ACC112 (cell line): ENCODE measurements around the gene RTRAF.
A peak's percentile ranks its signal among the peaks of the same experiment; 100 is the strongest.

Experiments
- H2AFZ ChIP-seq: fragments of 200-600 bp; sonication (generic); one replicate; pipeline ENCODE4 v1.6.0; 2017; ENCODE audit warnings: antibody characterized with exemption, low read length; ENCODE audit not compliant: unreplicated experiment
- H3K27ac ChIP-seq: fragments of 200-600 bp; sonication (generic); 2 replicates; pipeline ENCODE4 v1.5.1; 2014; ENCODE audit warnings: low read depth, mild to moderate bottlenecking, antibody characterized with exemption, low read length, moderate library complexity
- H3K27me3 ChIP-seq: fragments of 200-600 bp; sonication (generic); 2 replicates; pipeline ENCODE4 v1.6.1; 2014; ENCODE audit warnings: mild to moderate bottlenecking, antibody characterized with exemption, low read length, moderate library complexity, mixed read lengths; ENCODE audit not compliant: insufficient read depth
- H3K36me3 ChIP-seq: fragments of 200-600 bp; sonication (generic); 2 replicates; pipeline ENCODE4 v1.6.1; 2016; ENCODE audit warnings: mild to moderate bottlenecking, antibody characterized with exemption, low read length, moderate library complexity, mixed read lengths; ENCODE audit not compliant: insufficient read depth
- H3K4me1 ChIP-seq: fragments of 200-600 bp; sonication (generic); one replicate; pipeline ENCODE4 v1.6.1; 2016; ENCODE audit warnings: low read length, mixed read lengths; ENCODE audit not compliant: insufficient read depth, unreplicated experiment, control insufficient read depth
- H3K4me3 ChIP-seq: fragments of 200-600 bp; sonication (generic); 2 replicates; pipeline ENCODE4 v1.5.1; 2014; ENCODE audit warnings: mild to moderate bottlenecking, low read depth, low read length
- H3K79me2 ChIP-seq: fragments of 200-600 bp; sonication (generic); one replicate; pipeline ENCODE4 v1.6.0; 2016; ENCODE audit warnings: low read length; ENCODE audit not compliant: control insufficient read depth, unreplicated experiment, insufficient read depth

The RTRAF gene

DNA sequence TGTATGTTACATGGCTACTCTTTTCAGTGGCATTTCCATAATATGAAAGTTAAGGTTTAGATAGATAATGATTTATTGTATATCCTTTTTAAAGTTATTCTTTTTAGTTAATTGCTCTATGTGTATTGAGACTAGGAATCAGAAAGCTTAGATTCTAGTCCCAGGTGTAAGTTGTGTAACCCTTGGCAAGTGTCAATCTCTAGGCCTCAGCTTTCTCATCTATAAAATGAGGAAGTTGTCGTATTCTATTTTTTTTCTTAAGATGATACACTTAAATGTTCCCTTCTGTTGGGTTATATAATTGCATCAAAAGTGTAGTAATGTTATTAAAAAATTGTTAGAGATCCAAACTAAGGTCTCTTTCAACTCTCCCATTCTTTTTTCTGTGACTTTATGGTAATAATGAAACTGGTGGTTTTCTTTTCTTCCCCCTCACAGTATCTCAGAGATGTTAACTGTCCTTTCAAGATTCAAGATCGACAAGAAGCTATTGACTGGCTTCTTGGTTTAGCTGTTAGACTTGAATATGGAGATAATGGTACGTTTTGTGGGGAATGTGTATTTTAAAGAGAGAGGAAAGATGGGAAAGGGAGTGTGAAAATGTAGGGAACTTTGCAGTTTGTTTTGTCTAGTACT is 4.1 kb downstream of the RTRAF start:
- peaks cover 63% of the 10 kb centered on the region for H3K79me2 ChIP-seq
- peaks cover 51% of the 10 kb centered on the region for H3K36me3 ChIP-seq
- H3K27ac ChIP-seq = peak overlapping the region; percentile 37
- no peak overlapping the region for H2AFZ ChIP-seq
- no peaks in the 10 kb centered on the region for H3K27me3 ChIP-seq
- peaks cover 41% of the 10 kb centered on the region for H3K4me1 ChIP-seq
- no peak overlapping the region; the same call in 1 of the 2 replicates for H3K4me3 ChIP-seq

DNA sequence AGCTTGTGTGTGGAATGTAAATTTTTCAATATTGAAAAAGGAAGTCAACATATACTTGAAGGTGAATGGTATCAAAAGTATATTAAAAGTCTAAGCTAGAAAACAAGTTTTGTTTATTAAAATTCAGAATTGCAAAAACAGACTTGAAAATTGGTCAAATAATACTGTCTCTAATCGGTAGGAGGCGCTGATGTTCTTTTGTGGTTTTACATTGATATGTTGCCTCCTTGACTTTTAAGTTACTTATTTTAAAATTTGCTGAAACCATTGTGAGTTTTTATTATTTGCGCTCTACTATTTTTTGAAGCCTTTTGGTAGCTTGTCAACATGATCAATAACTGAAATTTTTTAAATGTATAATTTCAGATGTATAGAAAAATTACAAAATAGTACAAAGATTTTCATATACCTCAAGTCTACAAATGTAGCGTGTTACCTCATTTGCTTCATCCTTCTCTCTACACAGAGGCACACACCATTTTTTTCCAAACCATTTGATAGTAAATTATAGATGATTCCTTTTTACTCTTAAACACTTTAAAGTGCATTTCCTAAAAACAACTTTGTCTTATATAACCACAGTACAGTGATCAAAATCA is 6.9 kb downstream of the RTRAF start:
- no peaks in the 10 kb centered on the region for H3K27me3 ChIP-seq
- no peak overlapping the region for H2AFZ ChIP-seq
- peaks cover 60% of the 10 kb centered on the region for H3K36me3 ChIP-seq
- H3K27ac ChIP-seq = peak overlapping the region; percentile 98
- H3K79me2 ChIP-seq = peaks cover 51% of the 10 kb centered on the region
- peaks cover 54% of the 10 kb centered on the region for H3K4me1 ChIP-seq
- H3K4me3 ChIP-seq = no peak overlapping the region

DNA sequence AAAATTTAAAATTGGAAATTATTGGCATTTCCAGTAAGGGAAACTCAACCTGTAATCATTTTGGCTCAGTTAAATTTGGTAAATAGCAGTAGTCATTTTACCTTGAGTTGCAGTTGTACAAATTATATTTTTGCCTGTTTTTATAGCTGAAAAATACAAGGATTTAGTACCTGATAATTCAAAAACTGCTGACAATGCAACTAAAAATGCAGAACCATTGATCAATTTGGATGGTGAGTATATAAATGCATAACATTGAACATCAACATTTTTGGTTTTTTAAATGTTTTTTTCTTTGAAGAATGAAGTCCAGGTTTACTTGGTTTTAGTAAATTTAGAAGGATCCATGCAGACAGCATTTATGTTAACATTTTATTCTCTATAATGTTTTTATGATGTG is 9.0 kb downstream of the RTRAF start:
- peaks cover 45% of the 10 kb centered on the region for H3K79me2 ChIP-seq
- H3K4me3 ChIP-seq = 0 out of 2 replicates have a peak overlapping the region, but pooled peaks have one; percentile 19
- peak overlapping the region; percentile 98 for H3K27ac ChIP-seq
- peaks cover 61% of the 10 kb centered on the region for H3K4me1 ChIP-seq
- H3K27me3 ChIP-seq = no peaks in the 10 kb centered on the region
- no peak overlapping the region for H2AFZ ChIP-seq
- H3K36me3 ChIP-seq = peaks cover 65% of the 10 kb centered on the region

DNA sequence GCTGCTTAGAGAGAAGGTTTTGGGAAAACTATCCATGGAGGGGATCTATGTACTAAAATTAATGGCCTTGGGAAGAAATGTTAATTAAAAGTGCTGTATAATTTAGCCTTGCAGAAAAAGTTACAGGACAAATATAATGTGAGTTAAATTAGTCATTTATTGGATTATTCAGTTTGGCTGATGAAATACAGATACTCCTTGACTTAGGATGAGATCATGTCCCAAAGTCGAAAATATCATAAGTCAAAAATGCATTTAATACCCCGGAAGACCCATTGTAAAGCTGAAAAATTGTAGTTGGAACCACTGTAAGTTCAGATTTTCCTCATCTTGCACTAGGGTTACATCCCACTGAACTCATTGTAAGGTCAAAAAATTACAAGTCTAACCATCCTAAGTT is 9.7 kb downstream of the RTRAF start:
- Histone ChIP-seq H2AFZ (no peak overlapping the region), H3K4me3 (peak overlapping the region; percentile 19; the same call in 1 of the 2 replicates), H3K27ac (peak overlapping the region; percentile 98), H3K79me2 (peaks cover 39% of the 10 kb centered on the region), H3K4me1 (peaks cover 61% of the 10 kb centered on the region), H3K27me3 (no peaks in the 10 kb centered on the region), H3K36me3 (peaks cover 62% of the 10 kb centered on the region)

DNA sequence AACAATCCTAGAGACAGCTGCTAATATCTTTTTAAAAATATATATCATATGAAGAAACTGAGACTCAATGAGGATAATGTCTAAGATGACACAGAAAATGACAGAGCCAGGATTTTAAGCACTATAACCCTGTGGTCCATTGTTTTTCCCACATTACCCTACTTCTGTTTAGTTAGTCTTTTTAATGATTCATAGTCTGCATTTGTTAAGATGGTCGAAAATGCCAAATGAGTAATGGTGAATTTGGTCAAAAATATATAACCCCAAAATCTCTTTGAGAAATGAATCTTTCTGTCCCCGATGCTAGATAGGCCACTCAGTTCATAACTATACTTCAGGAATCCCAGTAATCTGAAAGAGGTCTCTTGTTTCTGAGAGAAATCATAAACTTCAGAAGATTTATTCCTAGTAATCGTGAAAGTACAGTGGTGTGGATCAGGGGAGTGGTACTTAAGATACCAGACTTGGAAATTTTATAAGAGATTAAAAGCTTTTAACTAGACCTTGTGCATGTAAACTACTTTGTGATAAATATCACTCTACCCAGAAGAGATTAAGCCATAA is 10.8 kb downstream of the RTRAF start:
- H3K79me2 ChIP-seq = peaks cover 37% of the 10 kb centered on the region
- H3K27ac ChIP-seq = peak overlapping the region; percentile 98

DNA sequence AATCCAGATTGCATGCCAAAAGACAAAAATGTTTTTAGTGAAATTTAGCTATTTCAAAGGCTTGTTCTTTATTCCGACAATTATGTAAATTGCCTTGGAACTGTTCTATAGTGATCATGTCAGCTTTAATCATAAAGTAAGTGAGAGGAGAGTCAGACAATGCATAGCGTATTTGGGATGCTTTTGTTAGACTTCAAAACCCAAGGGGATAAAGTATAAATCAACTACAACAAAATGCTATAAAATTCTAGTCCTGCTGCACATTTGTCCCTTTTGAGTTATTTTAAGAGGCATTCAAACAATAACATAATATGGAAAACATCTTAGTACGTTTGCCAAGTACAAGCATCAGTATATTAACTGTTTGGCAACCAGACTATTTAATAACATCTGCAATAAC is 11.3 kb downstream of the RTRAF start:
- no peak overlapping the region for H2AFZ ChIP-seq
- H3K27ac ChIP-seq = peak overlapping the region; percentile 98
- no peak overlapping the region for H3K4me3 ChIP-seq
- peaks cover 64% of the 10 kb centered on the region for H3K36me3 ChIP-seq
- no peaks in the 10 kb centered on the region for H3K27me3 ChIP-seq
- peaks cover 72% of the 10 kb centered on the region for H3K4me1 ChIP-seq
- H3K79me2 ChIP-seq = peaks cover 38% of the 10 kb centered on the region

More for the DNA sequence above, 10.8 kb downstream of the RTRAF start:
- Histone ChIP-seq H2AFZ (no peak overlapping the region), H3K4me1 (peaks cover 71% of the 10 kb centered on the region), H3K4me3 (no peak overlapping the region), H3K36me3 (peaks cover 64% of the 10 kb centered on the region), H3K27me3 (no peaks in the 10 kb centered on the region)

DNA sequence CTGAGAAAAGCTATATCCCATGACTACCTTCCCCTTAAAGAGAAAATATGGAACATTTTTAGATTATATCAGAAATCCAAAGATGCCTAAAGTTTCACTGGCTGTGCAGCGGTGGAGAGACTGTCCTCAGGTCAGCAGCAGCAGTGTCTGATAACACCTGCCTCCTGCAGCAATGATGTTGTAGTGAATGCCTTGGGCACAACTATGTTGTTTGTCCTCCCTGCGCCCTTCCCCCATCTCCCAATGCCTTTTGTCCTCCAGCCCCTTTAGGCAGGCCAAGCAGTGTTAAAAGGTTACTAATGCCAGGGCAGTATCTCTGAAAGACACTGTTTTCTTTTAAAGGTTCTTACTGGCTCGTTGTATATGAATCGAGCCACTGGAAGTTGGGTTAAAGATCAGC is 13.2 kb downstream of the RTRAF start:
- H3K79me2 ChIP-seq = peaks cover 35% of the 10 kb centered on the region
- peak overlapping the region; percentile 98 for H3K27ac ChIP-seq
- H3K4me3 ChIP-seq = 0 out of 2 replicates have a peak overlapping the region, but pooled peaks have one; percentile 13
- H3K36me3 ChIP-seq = peaks cover 73% of the 10 kb centered on the region
- peaks cover 68% of the 10 kb centered on the region for H3K4me1 ChIP-seq
- H3K27me3 ChIP-seq = no peaks in the 10 kb centered on the region
- H2AFZ ChIP-seq = no peak overlapping the region

DNA sequence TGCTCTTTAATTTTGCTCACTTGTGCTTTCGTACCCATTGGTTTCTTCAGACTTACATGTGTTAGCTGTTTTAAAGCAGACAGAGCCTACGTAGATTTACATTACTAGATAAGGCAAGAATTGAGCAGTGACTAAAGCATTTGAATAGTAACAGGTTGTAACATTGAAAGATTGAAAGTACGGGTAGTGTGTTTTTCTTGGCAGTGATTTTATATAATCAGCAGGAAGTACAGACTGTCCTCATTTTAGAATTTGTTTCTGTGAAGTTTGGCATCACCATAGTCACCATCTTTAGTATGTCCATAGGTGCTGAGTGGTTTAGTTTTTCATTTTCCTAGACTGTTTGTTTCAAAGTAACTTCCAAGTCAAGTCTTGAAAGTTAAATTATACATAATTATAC is 14.0 kb downstream of the RTRAF start:
- Histone ChIP-seq H3K4me1 (peaks cover 66% of the 10 kb centered on the region), H3K36me3 (peaks cover 75% of the 10 kb centered on the region), H3K4me3 (0 out of 2 replicates have a peak overlapping the region, but pooled peaks have one; percentile 13)

DNA sequence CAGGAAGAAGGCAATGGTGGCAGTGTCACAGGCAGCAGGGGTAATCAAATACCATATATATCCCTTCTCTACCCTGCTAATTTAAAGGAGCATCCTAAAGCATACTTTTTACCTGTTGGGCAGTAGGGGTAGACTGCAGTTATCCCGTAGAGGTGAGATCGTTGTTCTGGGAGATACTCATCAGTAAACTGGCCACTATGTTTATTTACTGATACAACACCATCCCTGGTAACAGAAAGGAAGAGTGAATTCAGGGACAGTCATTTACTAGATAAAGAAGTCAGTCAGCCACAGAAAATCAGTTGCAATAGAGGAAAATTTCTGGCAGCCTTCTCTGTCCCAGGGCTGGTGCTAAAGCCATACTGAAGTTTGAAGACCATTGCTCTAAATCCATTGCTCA is 16.3 kb downstream of the RTRAF start:
- H3K79me2 ChIP-seq = peaks cover 26% of the 10 kb centered on the region
- no peak overlapping the region for H3K4me3 ChIP-seq
- peaks cover 87% of the 10 kb centered on the region for H3K36me3 ChIP-seq
- H3K27me3 ChIP-seq = no peaks in the 10 kb centered on the region
- H3K27ac ChIP-seq = peak overlapping the region; percentile 98
- H2AFZ ChIP-seq = no peak overlapping the region
- peaks cover 43% of the 10 kb centered on the region for H3K4me1 ChIP-seq

More for the DNA sequence above, 14.0 kb downstream of the RTRAF start:
- H3K27me3 ChIP-seq = no peaks in the 10 kb centered on the region
- H2AFZ ChIP-seq = no peak overlapping the region
- H3K79me2 ChIP-seq = peaks cover 31% of the 10 kb centered on the region
- H3K27ac ChIP-seq = peak overlapping the region; percentile 98

DNA sequence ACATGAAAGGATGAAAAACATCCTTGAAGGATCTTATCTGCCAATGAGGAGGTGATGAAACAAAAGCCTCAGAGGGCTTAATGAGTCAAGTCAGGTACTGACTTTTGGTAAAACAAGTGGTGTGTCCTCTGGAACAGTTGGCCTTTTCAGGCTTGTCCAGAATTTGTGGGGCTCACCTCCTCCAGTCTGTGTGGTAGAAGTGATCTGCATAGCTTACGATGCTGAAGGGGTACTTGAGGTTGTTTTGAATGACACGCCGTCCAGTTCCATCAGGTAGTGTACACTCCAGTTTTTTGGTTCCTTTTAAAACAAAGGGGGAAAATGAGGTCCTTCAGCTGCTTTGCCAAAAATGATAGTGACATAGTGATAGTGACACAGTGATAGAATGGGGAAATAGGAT is 17.0 kb downstream of the RTRAF start:
- H3K4me3 ChIP-seq = no peak overlapping the region
- H3K4me1 ChIP-seq = peaks cover 41% of the 10 kb centered on the region
- H3K27me3 ChIP-seq = no peaks in the 10 kb centered on the region
- H3K27ac ChIP-seq = peak overlapping the region; percentile 98
- H2AFZ ChIP-seq = no peak overlapping the region
- peaks cover 23% of the 10 kb centered on the region for H3K79me2 ChIP-seq
- H3K36me3 ChIP-seq = peaks cover 88% of the 10 kb centered on the region

DNA sequence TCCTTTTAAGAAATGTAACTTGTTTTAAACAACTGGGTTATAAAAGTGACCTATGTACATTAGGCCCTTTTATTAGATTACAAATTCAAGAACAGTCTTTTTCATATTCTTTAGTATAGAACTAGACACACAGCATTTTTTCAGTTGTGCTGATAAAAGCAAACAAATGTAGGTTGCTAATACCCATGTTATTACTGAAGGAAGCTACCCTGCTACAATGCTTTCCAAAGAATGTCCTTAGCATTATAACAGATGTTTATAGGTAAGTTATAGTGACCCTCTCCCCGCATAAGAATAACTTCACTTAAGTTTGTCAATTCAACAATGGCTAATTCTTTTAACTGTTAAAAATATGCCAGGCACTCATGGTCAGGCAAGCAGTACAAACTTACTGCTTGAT is 17.9 kb downstream of the RTRAF start:
- Histone ChIP-seq H3K27ac (peak overlapping the region; percentile 98), H3K36me3 (peaks cover 88% of the 10 kb centered on the region), H3K79me2 (peaks cover 20% of the 10 kb centered on the region), H3K4me1 (peaks cover 42% of the 10 kb centered on the region), H3K27me3 (no peaks in the 10 kb centered on the region), H3K4me3 (no peak overlapping the region), H2AFZ (no peak overlapping the region)
